HL-60 (cell line): Measurements from ENCODE around the gene UTP25.

Experiments used
- CTCF ChIP-seq: IDR thresholded peaks from one replicate; pipeline ENCODE4 v1.5.1; 2011; ENCODE audit warnings: low read length, control low read depth, inconsistent platforms; ENCODE audit not compliant: insufficient read depth
- POLR2AphosphoS5 ChIP-seq: IDR thresholded peaks from 2 replicates; pipeline ENCODE4 v1.6.1; 2012; ENCODE audit warnings: low read depth

- TF ChIP-seq POLR2AphosphoS5 (no peak), CTCF (no peak)
Measured at GRCh38 chr1:209789245-209789644, 38.5 kb upstream of the UTP25 start.
